Effector memory CD8-positive, alpha-beta T cell (primary cell): ENCODE data around the gene KCNQ1.

ENCODE experiments used
- ATAC-seq: fragments of 150-1000 bp; cut with Tn5 transposase; replicated peaks from 2 replicates; pipeline ENCODE4 v1.10.0; 2021; ENCODE audit warnings: mild to moderate bottlenecking, moderate library complexity
- DNase-seq, 3 experiments: peaks; one replicate each; pipeline ENCODE4 v3.0.0; 2021
- H3K27ac Mint-ChIP-seq, 2 donors: one replicate each; pipeline ENCODE4 v1.8.0; 2022; ENCODE audit warnings: mild to moderate bottlenecking in 2 of 2, mixed read lengths in 2 of 2, moderate library complexity in 2 of 2
- H3K27me3 Mint-ChIP-seq, 2 donors: one replicate each; pipeline ENCODE4 v1.8.0; 2022; ENCODE audit warnings: mixed read lengths in 2 of 2
- H3K36me3 Mint-ChIP-seq: one replicate; pipeline ENCODE4 v1.8.0; 2022; ENCODE audit warnings: mild to moderate bottlenecking, moderate library complexity, mixed read lengths; ENCODE audit not compliant: insufficient read depth
- H3K4me1 Mint-ChIP-seq, 2 donors: one replicate each; pipeline ENCODE4 v1.8.0; 2022; ENCODE audit warnings: low read depth in 2 of 2, mixed read lengths in 2 of 2
- H3K4me3 Mint-ChIP-seq, 2 donors: one replicate each; pipeline ENCODE4 v1.8.0; 2022; ENCODE audit warnings: mild to moderate bottlenecking in 2 of 2, mixed read lengths in 2 of 2, moderate library complexity in 2 of 2
- H3K9me3 Mint-ChIP-seq, 2 donors: one replicate each; pipeline ENCODE4 v1.8.0; 2022; ENCODE audit warnings: mixed read lengths in 2 of 2

KCNQ1 gene

DNA sequence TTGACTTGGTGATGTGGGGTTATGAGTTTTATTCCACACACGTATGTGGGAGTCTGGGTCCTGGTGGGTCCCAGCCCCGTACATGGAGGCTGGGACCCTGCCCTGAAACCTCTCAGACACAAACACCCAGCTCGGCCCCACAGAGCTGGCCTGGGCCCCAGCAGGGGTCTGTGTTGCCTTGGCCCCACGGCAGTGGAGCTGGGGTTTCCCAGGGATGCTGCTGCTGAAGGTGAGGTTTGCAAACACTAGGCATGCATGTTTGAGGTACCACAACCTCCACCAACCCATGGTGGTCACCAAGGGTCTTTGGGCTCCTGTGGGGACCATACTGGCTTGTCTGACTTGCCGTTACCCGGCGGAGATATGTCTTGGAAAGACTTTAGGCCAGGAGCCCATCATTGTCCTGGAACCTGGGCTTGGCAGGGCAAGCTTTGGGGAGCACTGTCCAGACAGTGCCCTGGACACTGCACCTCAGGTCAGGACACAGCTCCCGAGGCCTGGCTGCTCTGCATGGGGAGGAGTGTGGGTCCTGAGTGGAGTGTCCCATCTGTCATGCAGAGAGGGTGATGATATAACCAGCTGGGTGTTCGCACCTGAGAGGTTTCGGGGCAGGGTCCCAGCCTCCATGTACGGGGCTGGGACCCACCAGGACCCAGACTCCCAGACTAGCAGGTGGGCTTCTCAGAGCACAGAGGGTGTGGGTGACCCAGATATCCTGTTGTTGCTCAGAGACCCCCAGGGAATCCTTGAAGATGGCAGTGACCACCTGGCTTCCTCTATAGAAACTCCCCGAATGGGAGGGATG, 63.3 kb downstream of the KCNQ1 start:
- DNase-seq (no peak), ATAC-seq (no peak)
- H3K27me3 Mint-ChIP-seq = peaks cover 7 to 13% of the 10 kb centered on the region in 2 donors
- H3K9me3 Mint-ChIP-seq = no peaks in the 10 kb centered on the region
- no peak overlapping the region for H3K27ac Mint-ChIP-seq
- peaks cover 4 to 10% of the 10 kb centered on the region in 2 donors for H3K4me1 Mint-ChIP-seq
- no peaks in the 10 kb centered on the region for H3K36me3 Mint-ChIP-seq
- H3K4me3 Mint-ChIP-seq = no peak overlapping the region

- Mint-ChIP-seq H3K27ac (no peak overlapping the region), H3K36me3 (no peaks in the 10 kb centered on the region), H3K4me1 (peaks cover 4 to 10% of the 10 kb centered on the region in 2 donors), H3K9me3 (no peaks in the 10 kb centered on the region), H3K4me3 (no peak overlapping the region), H3K27me3 (peaks cover 7 to 13% of the 10 kb centered on the region in 2 donors)
- no peak for ATAC-seq
- no peak for DNase-seq
Measured at GRCh38 chr11:2508793-2509192, 64.0 kb downstream of the KCNQ1 start.

DNA sequence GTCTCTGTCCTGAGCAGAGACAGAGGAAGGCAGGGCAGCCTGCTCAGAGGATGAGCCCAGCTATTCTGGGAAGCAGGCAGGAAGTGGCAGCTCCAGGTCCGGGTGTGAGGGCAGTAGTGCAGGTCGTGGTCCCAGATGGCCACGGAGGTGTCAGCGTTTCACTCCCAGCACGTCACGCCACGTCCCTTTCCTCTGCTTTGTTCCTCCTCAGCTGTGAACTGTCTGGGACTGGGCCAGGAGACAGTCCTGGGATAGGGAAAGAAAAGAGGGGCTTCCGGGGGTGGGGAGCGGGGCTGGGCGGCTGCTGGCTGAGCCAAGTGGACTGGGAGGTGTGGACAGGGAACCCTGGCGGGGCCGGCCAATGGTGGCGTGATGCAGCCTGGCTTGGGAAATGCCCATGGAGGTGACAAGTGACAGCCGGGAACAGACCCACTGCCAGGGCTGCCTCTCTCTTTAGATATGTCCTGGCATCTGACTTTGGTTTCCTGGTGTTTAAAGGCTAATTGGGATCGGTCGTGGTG, 64.7 kb downstream of the KCNQ1 start:
- peaks cover 7 to 13% of the 10 kb centered on the region in 2 donors for H3K27me3 Mint-ChIP-seq
- no peaks in the 10 kb centered on the region for H3K36me3 Mint-ChIP-seq
- H3K9me3 Mint-ChIP-seq = no peaks in the 10 kb centered on the region
- ATAC-seq = no peak
- peak in 1 of 3 experiments; percentile 0 for DNase-seq
- H3K27ac Mint-ChIP-seq = no peak overlapping the region
- H3K4me1 Mint-ChIP-seq = peaks cover 4 to 10% of the 10 kb centered on the region in 2 donors
- H3K4me3 Mint-ChIP-seq = no peak overlapping the region

DNA sequence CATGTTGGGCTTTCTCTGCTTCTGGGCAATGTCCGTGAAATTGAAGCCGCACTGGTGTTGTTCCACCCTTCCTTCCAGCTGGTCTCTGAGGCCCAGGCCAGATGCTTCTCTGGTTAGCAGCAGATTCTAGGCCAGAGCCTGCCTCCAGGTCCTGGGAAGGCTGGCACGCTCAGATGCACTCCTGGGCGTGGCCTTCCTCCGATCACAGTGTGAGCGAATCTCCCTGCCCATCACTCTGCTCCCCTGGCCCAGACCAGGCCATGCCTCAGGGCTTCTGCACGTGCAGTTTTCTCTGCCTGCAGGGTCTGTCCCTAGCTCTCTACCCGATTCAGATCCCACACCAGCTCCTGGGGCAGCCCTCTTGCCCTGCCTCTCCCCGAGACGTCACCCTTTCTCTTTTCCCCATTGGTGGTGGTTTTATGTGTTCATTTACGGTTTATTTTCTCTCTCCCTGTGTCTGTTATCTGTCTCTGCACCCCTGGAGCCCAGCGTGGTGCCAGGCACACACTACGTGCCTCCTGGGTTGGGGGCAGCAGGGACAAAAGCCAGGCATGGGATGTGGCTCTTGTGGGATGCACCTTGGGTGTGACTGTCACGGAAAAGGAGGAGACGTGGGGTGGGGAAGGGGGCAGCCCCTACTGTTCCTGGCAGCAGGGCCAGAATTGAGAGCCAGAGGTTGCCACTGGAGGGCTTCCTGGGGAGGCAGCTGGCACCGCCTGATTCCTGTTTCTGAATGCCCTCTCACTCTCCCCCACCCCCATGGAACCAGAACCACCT, 66.0 kb downstream of the KCNQ1 start:
- DNase-seq = no peak
- Mint-ChIP-seq H3K27me3 (peaks cover 7 to 13% of the 10 kb centered on the region in 2 donors), H3K9me3 (no peaks in the 10 kb centered on the region), H3K4me1 (peaks cover 4 to 10% of the 10 kb centered on the region in 2 donors), H3K36me3 (no peaks in the 10 kb centered on the region), H3K4me3 (no peak overlapping the region), H3K27ac (peak overlapping the region in 1 of 2 donors; percentile 68)
- ATAC-seq = no peak

DNA sequence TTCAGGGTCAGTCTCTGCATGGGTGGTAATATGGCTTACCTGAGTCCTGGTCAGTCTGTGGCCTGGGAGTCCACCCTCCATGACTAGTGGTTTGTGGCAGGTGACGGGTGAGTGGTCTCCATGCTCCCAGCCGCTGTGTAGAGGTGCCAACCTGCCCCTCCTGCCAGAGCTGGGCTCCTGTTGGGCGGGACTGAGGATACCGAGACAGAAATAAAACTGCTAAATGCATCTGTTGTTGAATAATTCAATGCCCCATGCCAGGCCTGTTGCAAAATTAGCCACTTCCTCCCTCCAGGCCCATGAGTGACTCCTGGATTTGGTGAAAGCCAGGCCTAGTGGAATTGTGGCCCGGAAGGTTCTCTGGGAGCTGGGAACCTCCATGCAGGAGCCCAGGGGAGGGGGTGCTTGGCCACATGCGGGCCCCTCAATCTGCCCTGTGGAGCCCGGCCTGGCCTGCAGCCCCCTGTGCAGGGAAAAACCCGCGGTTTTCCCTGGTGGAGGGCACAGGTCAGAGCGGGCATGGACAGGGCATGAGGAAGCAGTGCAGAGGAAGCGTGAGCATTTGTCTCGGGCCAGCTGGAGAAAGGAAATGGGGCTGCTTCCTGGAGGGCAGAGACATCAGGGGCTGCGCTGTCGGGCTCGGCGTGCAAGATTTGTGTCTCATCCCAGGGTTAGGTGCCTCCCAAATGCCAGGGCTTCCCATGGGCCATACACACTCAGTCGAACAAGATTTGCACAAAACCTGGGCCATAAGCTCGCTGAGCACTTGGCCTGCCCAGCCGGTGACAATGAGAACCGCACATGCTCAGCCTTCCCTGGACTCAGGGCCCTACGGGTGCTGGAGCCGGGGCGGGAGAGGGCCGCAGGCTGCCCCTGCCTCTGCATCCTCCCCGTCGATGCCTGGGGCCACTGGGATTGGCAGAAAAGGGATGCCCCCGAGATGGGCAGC, 66.9 kb downstream of the KCNQ1 start:
- Mint-ChIP-seq H3K4me3 (no peak overlapping the region), H3K27ac (no peak overlapping the region), H3K36me3 (no peaks in the 10 kb centered on the region), H3K4me1 (peaks cover 4 to 10% of the 10 kb centered on the region in 2 donors), H3K27me3 (peaks cover 7 to 13% of the 10 kb centered on the region in 2 donors), H3K9me3 (no peaks in the 10 kb centered on the region)
- DNase-seq (no peak), ATAC-seq (no peak)

GRCh38 chr11:2512431-2513407, 67.9 kb downstream of the KCNQ1 start:
- ATAC-seq = no peak
- Mint-ChIP-seq H3K36me3 (no peaks in the 10 kb centered on the region), H3K27ac (no peak overlapping the region), H3K27me3 (peaks cover 0 to 3% of the 10 kb centered on the region in 2 donors), H3K4me3 (no peak overlapping the region), H3K9me3 (no peaks in the 10 kb centered on the region), H3K4me1 (peaks cover 4% of the 10 kb centered on the region in 2 donors)
- no peak for DNase-seq

- no peak overlapping the region for H3K4me3 Mint-ChIP-seq
- H3K27me3 Mint-ChIP-seq = no peaks in the 10 kb centered on the region
- H3K4me1 Mint-ChIP-seq = peaks cover 4% of the 10 kb centered on the region in 2 donors
- H3K27ac Mint-ChIP-seq = no peak overlapping the region
- no peaks in the 10 kb centered on the region for H3K36me3 Mint-ChIP-seq
- DNase-seq (no peak), ATAC-seq (no peak)
- H3K9me3 Mint-ChIP-seq = no peaks in the 10 kb centered on the region
Measured at GRCh38 chr11:2513441-2513840, 68.6 kb downstream of the KCNQ1 start.

DNA sequence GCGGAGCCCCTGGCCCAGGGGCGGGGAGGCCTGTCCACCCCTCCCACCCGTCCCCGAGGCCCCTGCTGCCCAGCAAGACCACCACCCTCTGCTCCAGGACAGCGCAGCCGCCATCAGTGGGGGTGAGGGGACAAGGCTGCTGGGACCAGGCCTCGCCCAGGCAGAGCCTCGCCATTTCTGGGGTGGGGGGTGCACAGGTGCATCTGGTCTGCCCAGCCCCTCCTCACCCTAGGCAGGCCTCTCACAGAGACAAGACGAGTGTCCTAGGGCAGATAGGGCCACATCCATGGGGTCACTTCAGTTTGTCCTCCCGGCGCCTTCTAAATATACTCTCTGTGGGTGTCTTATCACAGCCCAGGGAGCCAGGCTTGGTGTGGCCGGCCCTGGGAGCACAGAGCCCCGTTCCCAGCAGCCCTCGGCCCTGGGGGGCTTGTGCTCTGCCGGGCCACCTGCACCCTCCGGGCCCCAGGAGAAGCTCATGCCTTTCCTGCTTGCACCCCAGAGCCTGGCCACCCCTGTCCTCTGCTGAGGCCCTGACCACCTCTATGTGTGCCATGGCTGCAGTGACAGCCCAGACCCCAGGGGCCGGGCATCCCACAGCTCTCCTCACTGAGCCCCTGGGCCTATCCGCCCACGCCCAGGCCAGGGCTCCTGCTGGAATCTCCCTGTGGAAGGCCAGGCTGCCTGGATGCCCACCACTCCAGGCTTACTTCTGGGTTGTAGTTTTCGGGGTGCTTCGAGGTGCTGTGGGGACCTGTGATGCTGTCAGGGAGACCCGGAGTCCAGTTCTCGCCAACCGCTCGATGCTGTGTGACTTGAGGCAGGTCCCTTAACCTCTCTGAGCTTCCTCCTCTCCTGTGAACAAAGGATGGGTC, 70.8 kb downstream of the KCNQ1 start:
- Mint-ChIP-seq H3K27ac (no peak overlapping the region), H3K9me3 (no peaks in the 10 kb centered on the region), H3K27me3 (no peaks in the 10 kb centered on the region), H3K36me3 (no peaks in the 10 kb centered on the region), H3K4me1 (peaks cover 0 to 4% of the 10 kb centered on the region in 2 donors), H3K4me3 (no peak overlapping the region)
- DNase-seq = no peak
- ATAC-seq = no peak

GRCh38 chr11:2516276-2517015, 71.6 kb downstream of the KCNQ1 start:
- H3K4me1 Mint-ChIP-seq = no peaks in the 10 kb centered on the region
- peaks cover 3% of the 10 kb centered on the region for H3K36me3 Mint-ChIP-seq
- H3K9me3 Mint-ChIP-seq = no peaks in the 10 kb centered on the region
- DNase-seq = no peak
- H3K27me3 Mint-ChIP-seq = no peaks in the 10 kb centered on the region
- H3K4me3 Mint-ChIP-seq = no peak overlapping the region
- ATAC-seq = no peak
- no peak overlapping the region for H3K27ac Mint-ChIP-seq

DNA sequence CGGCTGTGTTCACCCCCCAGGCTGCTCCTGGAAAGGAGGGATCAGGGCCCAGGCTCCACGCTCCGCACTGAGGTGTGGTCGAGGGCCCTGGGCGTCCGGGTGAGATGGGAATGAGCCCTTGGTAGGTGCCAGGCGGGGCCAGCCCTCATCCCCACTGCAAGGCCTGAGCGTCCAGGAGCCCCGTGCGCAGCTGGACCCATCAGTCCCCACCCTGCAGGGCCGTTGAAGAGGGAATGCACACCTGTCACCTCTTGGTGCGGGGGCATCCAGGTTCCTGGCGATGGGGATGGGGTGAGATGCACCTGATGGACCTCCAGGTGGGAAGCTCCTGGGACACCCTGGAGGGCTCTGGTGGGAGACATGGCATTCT, 72.2 kb downstream of the KCNQ1 start:
- ATAC-seq (no peak), DNase-seq (no peak)
- no peaks in the 10 kb centered on the region for H3K9me3 Mint-ChIP-seq
- H3K27ac Mint-ChIP-seq = no peak overlapping the region
- H3K4me3 Mint-ChIP-seq = no peak overlapping the region
- no peaks in the 10 kb centered on the region for H3K27me3 Mint-ChIP-seq
- no peaks in the 10 kb centered on the region for H3K4me1 Mint-ChIP-seq
- peaks cover 4% of the 10 kb centered on the region for H3K36me3 Mint-ChIP-seq
